Keratinocyte (primary cell): ENCODE results near the gene TAF6. TPM values are rescaled to one million over a fixed set of nuclear protein-coding genes. Genes with fewer than 3 reads are reported as not detected.
"Not testable (repeated sequence)": the region's sequence is repeated elsewhere in the genome, so short reads cannot be mapped to it uniquely, and the experiment has no call there.

Experiments
- DNase-seq: peaks from one replicate; pipeline ENCODE4 v3.0.0-alpha.2; 2011; ENCODE audit warnings: low read depth, missing footprints, low spot score
- FAIRE-seq: peaks from 2 replicates; lab custom pipeline; 2011; peaks lifted over from hg19 to GRCh38; lab: Jason Lieb, UNC
- H2AFZ ChIP-seq: 2 replicates; pipeline ENCODE4 v1.6.0; 2012; ENCODE audit warnings: low read length, control low read depth, inconsistent platforms; ENCODE audit not compliant: control insufficient read depth
- H3K27ac ChIP-seq: 2 replicates; pipeline ENCODE4 v1.5.1; 2011; ENCODE audit warnings: low read length; ENCODE audit not compliant: control insufficient read depth, insufficient read depth
- H3K27me3 ChIP-seq: 3 replicates; pipeline ENCODE4 v1.6.0; 2011; ENCODE audit warnings: low read length; ENCODE audit not compliant: control insufficient read depth, insufficient read depth; ENCODE audit errors: extremely low read depth
- H3K36me3 ChIP-seq, 2 experiments: 2 replicates in 1 of 2; 3 replicates in 1 of 2; pipeline ENCODE4 v1.5.1; 2011; ENCODE audit warnings: low read length in 2 of 2, mild to moderate bottlenecking in 1 of 2; ENCODE audit not compliant: control insufficient read depth in 2 of 2, insufficient read depth in 2 of 2; ENCODE audit errors: extremely low read depth in 1 of 2
- H3K4me1 ChIP-seq: 3 replicates; pipeline ENCODE4 v1.5.1; 2011; ENCODE audit warnings: low read length; ENCODE audit not compliant: control insufficient read depth, insufficient read depth; ENCODE audit errors: extremely low read depth
- H3K4me2 ChIP-seq: 3 replicates; pipeline ENCODE4 v1.6.0; 2011; ENCODE audit warnings: low read depth, low read length; ENCODE audit not compliant: control insufficient read depth, insufficient read depth; ENCODE audit errors: extremely low read depth
- H3K4me3 ChIP-seq, 3 experiments: fragments of 200-600 bp in 1 of 3; sonication (generic) in 1 of 3; 2 replicates in 2 of 3; 3 replicates in 1 of 3; pipeline ENCODE4 v1.5.1; 2011 to 2016; ENCODE audit warnings: low read length in 3 of 3, mild to moderate bottlenecking in 3 of 3, control low read depth in 2 of 3, inconsistent platforms in 1 of 3, low read depth in 1 of 3, mixed read lengths in 1 of 3, mixed run types in 1 of 3, moderate library complexity in 1 of 3; ENCODE audit not compliant: control insufficient read depth in 2 of 3, insufficient read depth in 2 of 3; ENCODE audit errors: extremely low read depth in 1 of 3
- H3K79me2 ChIP-seq: 2 replicates; pipeline ENCODE4 v1.6.0; 2012; ENCODE audit warnings: low read length; ENCODE audit not compliant: control insufficient read depth, insufficient read depth
- H3K9ac ChIP-seq: 3 replicates; pipeline ENCODE4 v1.6.0; 2011; ENCODE audit warnings: low read length; ENCODE audit not compliant: control insufficient read depth, insufficient read depth; ENCODE audit errors: extremely low read depth
- H3K9me1 ChIP-seq: 3 replicates; pipeline ENCODE4 v1.6.0; 2011; ENCODE audit warnings: low read length; ENCODE audit not compliant: control insufficient read depth, insufficient read depth; ENCODE audit errors: extremely low read depth
- H3K9me3 ChIP-seq: 2 replicates; pipeline ENCODE4 v1.5.1; 2012; ENCODE audit warnings: low read depth, low read length; ENCODE audit not compliant: control insufficient read depth
- H4K20me1 ChIP-seq: 3 replicates; pipeline ENCODE4 v1.6.0; 2011; ENCODE audit warnings: low read length; ENCODE audit not compliant: control insufficient read depth, insufficient read depth; ENCODE audit errors: extremely low read depth
- EZH2 ChIP-seq: IDR thresholded peaks from one replicate; pipeline ENCODE4 v1.6.1; 2012; ENCODE audit warnings: inconsistent platforms, mild to moderate bottlenecking, low read length, moderate library complexity
- dilution Hi-C: fragments of 300-500 bp; cut with MboI; formaldehyde crosslinking; loops from one replicate; pipeline ENCODE4 v1.7.0; 2020; ENCODE audit warnings: low sequenced_read_pairs; ENCODE audit not compliant: extremely low pct_ligation_motif_present
- polyA plus RNA-seq, 5 experiments: library from polyadenylated mRNA; depleted of rRNA in 3 of 5; stranded (reverse) in 3 of 5; stranded (forward) in 1 of 5; unstranded in 1 of 5; fragments of >200 nt; gene quantifications; 1 replicate in 1 of 5; 2 replicates in 3 of 5; 3 replicates in 1 of 5; pipeline versions ENCODE4 v1.2.1 to v1.2.3, GENCODE V29; 2011 to 2012; ENCODE audit warnings: missing spikeins in 2 of 5, low read depth in 1 of 5, low replicate concordance in 1 of 5
- TF ChIP-seq, protein P1 (sequence below), 3 experiments: IDR thresholded peaks in 1 of 3; conservative IDR thresholded peaks in 1 of 3; optimal IDR thresholded peaks in 1 of 3; 2 replicates in 2 of 3; 3 replicates in 1 of 3; pipeline versions ENCODE3 to v1.5.1; 2011; ENCODE audit warnings: low read length in 3 of 3, mild to moderate bottlenecking in 3 of 3, moderate library complexity in 2 of 3, control low read depth in 1 of 3, inconsistent platforms in 1 of 3; ENCODE audit not compliant: insufficient read depth in 2 of 3; ENCODE audit errors: extremely low read depth in 1 of 3

TAF6 gene
- polyA plus RNA-seq, 1 donor (not counting 4 experiments of a cell fraction or from before 2014, with no cell fraction given) = 7.6 TPM

- Histone ChIP-seq H3K9me1 (no peaks in the 10 kb centered on the region), H3K4me3 (peak overlapping the region; percentile 26 to 75 (median 55)), H4K20me1 (no peaks in the 10 kb centered on the region), H3K27ac (peak overlapping the region; percentile 63), H3K27me3 (no peaks in the 10 kb centered on the region), H2AFZ (peak overlapping the region; percentile 84), H3K4me1 (peaks cover 18% of the 10 kb centered on the region), H3K79me2 (peaks cover 15% of the 10 kb centered on the region), H3K4me2 (peak overlapping the region; percentile 89), H3K36me3 (no peaks in the 10 kb centered on the region), H3K9ac (peak overlapping the region; percentile 78), H3K9me3 (no peaks in the 10 kb centered on the region)
- TF ChIP-seq, protein P1, sequence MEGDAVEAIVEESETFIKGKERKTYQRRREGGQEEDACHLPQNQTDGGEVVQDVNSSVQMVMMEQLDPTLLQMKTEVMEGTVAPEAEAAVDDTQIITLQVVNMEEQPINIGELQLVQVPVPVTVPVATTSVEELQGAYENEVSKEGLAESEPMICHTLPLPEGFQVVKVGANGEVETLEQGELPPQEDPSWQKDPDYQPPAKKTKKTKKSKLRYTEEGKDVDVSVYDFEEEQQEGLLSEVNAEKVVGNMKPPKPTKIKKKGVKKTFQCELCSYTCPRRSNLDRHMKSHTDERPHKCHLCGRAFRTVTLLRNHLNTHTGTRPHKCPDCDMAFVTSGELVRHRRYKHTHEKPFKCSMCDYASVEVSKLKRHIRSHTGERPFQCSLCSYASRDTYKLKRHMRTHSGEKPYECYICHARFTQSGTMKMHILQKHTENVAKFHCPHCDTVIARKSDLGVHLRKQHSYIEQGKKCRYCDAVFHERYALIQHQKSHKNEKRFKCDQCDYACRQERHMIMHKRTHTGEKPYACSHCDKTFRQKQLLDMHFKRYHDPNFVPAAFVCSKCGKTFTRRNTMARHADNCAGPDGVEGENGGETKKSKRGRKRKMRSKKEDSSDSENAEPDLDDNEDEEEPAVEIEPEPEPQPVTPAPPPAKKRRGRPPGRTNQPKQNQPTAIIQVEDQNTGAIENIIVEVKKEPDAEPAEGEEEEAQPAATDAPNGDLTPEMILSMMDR (optimal IDR thresholded peaks at IDR 0.05 in 1 of 3, IDR thresholded peaks at IDR 0.05 in 1 of 3, conservative IDR thresholded peaks at IDR 0.05 in 1 of 3; ENCODE audit: extremely low read depth in 1 of 3, insufficient read depth in 2 of 3, low read length in 3 of 3) = no peak
- no peak for TF ChIP-seq EZH2
- dilution Hi-C loops = no loop called here
- DNase-seq (no peak), FAIRE-seq (no peak)
Measured at GRCh38 chr7:100148225-100148558, 29.0 kb upstream of the TAF6 start.

- Histone ChIP-seq H4K20me1 (no peaks in the 10 kb centered on the region), H3K79me2 (peaks cover 15% of the 10 kb centered on the region), H3K9me1 (no peaks in the 10 kb centered on the region), H3K36me3 (no peaks in the 10 kb centered on the region), H3K27ac (no peak overlapping the region), H3K4me3 (no peak overlapping the region), H3K4me2 (no peak overlapping the region), H3K9ac (no peak overlapping the region), H3K9me3 (no peaks in the 10 kb centered on the region), H3K4me1 (peaks cover 18% of the 10 kb centered on the region), H2AFZ (no peak overlapping the region), H3K27me3 (no peaks in the 10 kb centered on the region)
- FAIRE-seq = no peak
- dilution Hi-C loops = no loop called here
- TF ChIP-seq, protein P1 (optimal IDR thresholded peaks at IDR 0.05 in 1 of 3, IDR thresholded peaks at IDR 0.05 in 1 of 3, conservative IDR thresholded peaks at IDR 0.05 in 1 of 3; ENCODE audit: extremely low read depth in 1 of 3, insufficient read depth in 2 of 3, low read length in 3 of 3) = no peak
- TF ChIP-seq EZH2 = no peak
- DNase-seq = no peak
Measured at GRCh38 chr7:100147278-100147677, 28.1 kb upstream of the TAF6 start.

DNA sequence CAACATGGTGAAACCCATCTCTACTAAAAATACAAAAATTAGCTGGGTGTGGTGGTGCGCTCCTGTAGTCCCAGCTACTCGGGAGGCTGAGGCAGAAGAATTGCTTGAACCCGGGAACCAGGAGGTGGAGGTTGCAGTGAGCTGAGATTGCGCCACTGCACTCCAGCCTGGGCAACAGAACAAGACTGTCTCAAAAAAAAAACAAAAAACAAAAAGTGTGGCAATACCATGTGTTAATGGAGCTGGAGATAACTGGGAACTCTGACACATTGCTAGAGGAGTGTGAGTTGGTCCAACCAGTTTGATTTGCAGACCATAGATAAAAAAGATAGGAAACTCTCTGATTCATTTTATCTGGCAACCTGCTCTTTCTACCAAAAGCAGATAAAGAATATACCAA, 27.2 kb upstream of the TAF6 start:
- H3K27me3 ChIP-seq, H3K4me3 ChIP-seq, H3K9ac ChIP-seq, H2AFZ ChIP-seq, dilution Hi-C loops, FAIRE-seq, H3K9me1 ChIP-seq, H4K20me1 ChIP-seq, H3K4me2 ChIP-seq, H3K27ac ChIP-seq, DNase-seq, H3K36me3 ChIP-seq, H3K9me3 ChIP-seq: not testable (repeated sequence)
- peaks cover 22% of the 10 kb centered on the region for H3K4me1 ChIP-seq
- H3K79me2 ChIP-seq = peaks cover 15% of the 10 kb centered on the region
